HG03039 (cell line): ENCODE results near the gene SH3D19.
"Not testable (repeated sequence)": the region's sequence is repeated elsewhere in the genome, so short reads cannot be mapped to it uniquely, and the experiment has no call there.

Source experiments
- ATAC-seq: cut with Tn5 transposase; IDR thresholded peaks from one replicate; pipeline ENCODE4 v1.9.1; 2021; ENCODE audit warnings: mild to moderate bottlenecking, moderate library complexity; ENCODE audit not compliant: unreplicated experiment

SH3D19 gene

GRCh38 chr4:151158979-151159378 lies 166.4 kb downstream of the SH3D19 start:
- no peak for ATAC-seq

GRCh38 chr4:151157543-151157942 lies 167.9 kb downstream of the SH3D19 start:
- no peak for ATAC-seq

GRCh38 chr4:151153585-151153984 lies 171.8 kb downstream of the SH3D19 start:
- ATAC-seq: no peak

- ATAC-seq: no peak
These were observed 173.4 kb downstream of the SH3D19 start for GRCh38 chr4:151152028-151152427.

- ATAC-seq: no peak
These were observed 174.4 kb downstream of the SH3D19 start for GRCh38 chr4:151150821-151151580.

- no peak for ATAC-seq
These were observed 177.1 kb downstream of the SH3D19 start for GRCh38 chr4:151148261-151148660.

GRCh38 chr4:151147000-151147399 lies 178.4 kb downstream of the SH3D19 start:
- no peak for ATAC-seq

- no peak for ATAC-seq
These were observed 180.9 kb downstream of the SH3D19 start for GRCh38 chr4:151144329-151145072.

GRCh38 chr4:151143811-151144210 lies 181.6 kb downstream of the SH3D19 start:
- ATAC-seq: no peak

GRCh38 chr4:151143162-151143561 lies 182.2 kb downstream of the SH3D19 start:
- no peak for ATAC-seq

GRCh38 chr4:151142758-151143157 lies 182.6 kb downstream of the SH3D19 start:
- ATAC-seq: no peak

- no peak for ATAC-seq
These were observed 185.6 kb downstream of the SH3D19 start for GRCh38 chr4:151139814-151140213.

- ATAC-seq: not testable (repeated sequence)
These were observed 189.4 kb downstream of the SH3D19 start for GRCh38 chr4:151136048-151136447.

- no peak for ATAC-seq
These were observed 192.1 kb downstream of the SH3D19 start for GRCh38 chr4:151133311-151133710.

GRCh38 chr4:151129796-151130195 lies 195.6 kb downstream of the SH3D19 start:
- ATAC-seq: no peak

- ATAC-seq: peak; percentile 80
These were observed 207.9 kb downstream of the SH3D19 start for GRCh38 chr4:151117371-151117962.

- no peak for ATAC-seq
These were observed 210.4 kb downstream of the SH3D19 start for GRCh38 chr4:151114986-151115385.

GRCh38 chr4:151114338-151114737 lies 211.1 kb downstream of the SH3D19 start:
- no peak for ATAC-seq

GRCh38 chr4:151110236-151110635 lies 215.2 kb downstream of the SH3D19 start:
- no peak for ATAC-seq

GRCh38 chr4:151107063-151107462 lies 218.3 kb downstream of the SH3D19 start:
- no peak for ATAC-seq

GRCh38 chr4:151105454-151106032 lies 219.9 kb downstream of the SH3D19 start:
- no peak for ATAC-seq
